CD8-positive, alpha-beta memory T cell (primary cell): ENCODE measurements around the gene CLEC20A. TPM values are rescaled to one million over a fixed set of nuclear protein-coding genes. Genes with fewer than 3 reads are reported as not detected.
A peak's percentile ranks its signal among the peaks of the same experiment; 100 is the strongest.

Experiments
- CTCF ChIA-PET: fragments of 350-600 bp; sonication (Branson Sonifier 250); formaldehyde crosslinking; loops from one replicate; lab custom pipeline; 2021; ENCODE audit warnings: antibody characterized with exemption; lab: Charles Lee
- POLR2A ChIA-PET: fragments of 350-600 bp; sonication (Branson Sonifier 250); formaldehyde crosslinking; loops from one replicate; lab custom pipeline; 2021; ENCODE audit warnings: antibody characterized with exemption; lab: Charles Lee
- DNase-seq, 5 donors: peaks; one replicate each; pipeline versions ENCODE4 v3.0.0 to v3.0.0-alpha.2; 2020 to 2022; ENCODE audit warnings: mixed read lengths in 1 of 5
- H3K27ac ChIP-seq: one replicate; pipeline ENCODE4 v1.7.0; 2013; ENCODE audit warnings: low read depth, mild to moderate bottlenecking, low read length, moderate library complexity
- H3K27me3 ChIP-seq: 2 replicates; pipeline ENCODE4 v1.7.0; 2013; ENCODE audit warnings: low read length, mild to moderate bottlenecking; ENCODE audit not compliant: insufficient read depth, poor library complexity, severe bottlenecking
- H3K36me3 ChIP-seq: 2 replicates; pipeline ENCODE4 v1.7.0; 2013; ENCODE audit warnings: mild to moderate bottlenecking, low read length, moderate library complexity; ENCODE audit not compliant: insufficient read depth
- H3K4me1 ChIP-seq: 2 replicates; pipeline ENCODE4 v1.7.0; 2013; ENCODE audit warnings: mild to moderate bottlenecking, low read length, moderate library complexity; ENCODE audit not compliant: insufficient read depth
- H3K4me3 ChIP-seq: 2 replicates; pipeline ENCODE4 v1.7.0; 2013; ENCODE audit warnings: mild to moderate bottlenecking, low read length
- H3K9me3 ChIP-seq: 2 replicates; pipeline ENCODE4 v1.7.0; 2013; ENCODE audit warnings: mild to moderate bottlenecking, low read length
- H3K27ac Mint-ChIP-seq, 8 donors: one replicate each; pipeline ENCODE4 v1.8.0; 2020 to 2021; ENCODE audit warnings: mixed read lengths in 8 of 8, mild to moderate bottlenecking in 6 of 8, inconsistent platforms in 3 of 8, moderate library complexity in 3 of 8
- H3K27me3 Mint-ChIP-seq, 2 donors: one replicate each; pipeline ENCODE4 v1.8.0; 2020 to 2021; ENCODE audit warnings: mixed read lengths in 2 of 2, mild to moderate bottlenecking in 1 of 2, moderate library complexity in 1 of 2
- H3K36me3 Mint-ChIP-seq, 3 donors: one replicate each; pipeline ENCODE4 v1.8.0; 2020 to 2021; ENCODE audit warnings: mixed read lengths in 3 of 3, inconsistent platforms in 1 of 3, mild to moderate bottlenecking in 1 of 3
- H3K4me1 Mint-ChIP-seq, 3 donors: one replicate each; pipeline ENCODE4 v1.8.0; 2020 to 2021; ENCODE audit warnings: mixed read lengths in 3 of 3, inconsistent platforms in 1 of 3, mild to moderate bottlenecking in 1 of 3
- H3K4me3 Mint-ChIP-seq, 7 donors: one replicate each; pipeline ENCODE4 v1.8.0; 2020 to 2021; ENCODE audit warnings: mixed read lengths in 7 of 7, mild to moderate bottlenecking in 6 of 7, moderate library complexity in 4 of 7, inconsistent platforms in 2 of 7
- H3K9me3 Mint-ChIP-seq, 5 donors: one replicate each; pipeline ENCODE4 v1.8.0; 2020 to 2022; ENCODE audit warnings: mixed read lengths in 5 of 5, mild to moderate bottlenecking in 3 of 5, moderate library complexity in 2 of 5, inconsistent platforms in 1 of 5
- polyA plus RNA-seq: library from polyadenylated mRNA; unstranded; fragments of 300-500 nt; fragmentation: Illumina TruSeq; gene quantifications from one replicate; pipeline ENCODE4 v1.2.3, GENCODE V29; 2021
- total RNA-seq, 2 experiments: library from RNA; stranded (reverse); gene quantifications; one replicate each; pipeline ENCODE4 v1.2.3, GENCODE V29; 2021

The CLEC20A gene
- total RNA-seq (not detected), polyA plus RNA-seq (not detected)

- Mint-ChIP-seq H3K4me3 (no peak within 1 kb of the TSS), H3K36me3 (no peaks in the 10 kb centered on the region), H3K4me1 (peaks cover 0 to 2% (median 0%) of the 10 kb centered on the region in 3 donors), H3K27me3 (peaks cover 3 to 5% of the 10 kb centered on the region in 2 donors), H3K27ac (no peak within 1 kb of the TSS), H3K9me3 (no peaks in the 10 kb centered on the region)
- no peaks in the 10 kb centered on the region for H3K4me1 ChIP-seq
- H3K9me3 ChIP-seq = no peaks in the 10 kb centered on the region
- ChIA-PET POLR2A (no interaction called here), CTCF (no interaction called here)
- H3K36me3 ChIP-seq = no peaks in the 10 kb centered on the region
- no peak for DNase-seq
- no peak within 1 kb of the TSS for H3K4me3 ChIP-seq
- H3K27me3 ChIP-seq = no peaks in the 10 kb centered on the region
- H3K27ac ChIP-seq = no peak within 1 kb of the TSS
Observed at GRCh38 chr1:178496410-178497135, at the start of gene CLEC20A. TSS of gene CLEC20A (minus strand) at chr1:178496964. CDS start at chr1:178496939, 25 bp downstream.

GRCh38 chr1:178544531-178544930 lies 47.8 kb upstream of the CLEC20A start:
- Mint-ChIP-seq H3K9me3 (no peaks in the 10 kb centered on the region), H3K27me3 (no peaks in the 10 kb centered on the region), H3K4me3 (peak overlapping the region in 5 of 7 donors; percentile 44 to 97 (median 64)), H3K27ac (peak overlapping the region in 1 of 8 donors; percentile 14), H3K4me1 (peaks cover 5 to 27% (median 17%) of the 10 kb centered on the region in 3 donors), H3K36me3 (peaks cover 0 to 7% (median 0%) of the 10 kb centered on the region in 3 donors)
- Histone ChIP-seq H3K27me3 (no peaks in the 10 kb centered on the region), H3K9me3 (no peaks in the 10 kb centered on the region), H3K27ac (no peak overlapping the region), H3K4me3 (no peak overlapping the region), H3K4me1 (peaks cover 11% of the 10 kb centered on the region), H3K36me3 (no peaks in the 10 kb centered on the region)
- CTCF ChIA-PET = no interaction called here
- no peak for DNase-seq
- POLR2A ChIA-PET = no interaction called here

GRCh38 chr1:178543290-178543607 lies 46.5 kb upstream of the CLEC20A start:
- peaks cover 5 to 27% (median 17%) of the 10 kb centered on the region in 3 donors for H3K4me1 Mint-ChIP-seq
- peaks cover 11% of the 10 kb centered on the region for H3K4me1 ChIP-seq
- no peak overlapping the region for H3K27ac ChIP-seq
- no peaks in the 10 kb centered on the region for H3K9me3 Mint-ChIP-seq
- H3K4me3 Mint-ChIP-seq = peak overlapping the region; percentile 92 to 98 (median 92)
- H3K4me3 ChIP-seq = peak overlapping the region; percentile 92
- CTCF ChIA-PET = interaction anchor here (1.4 to 4.4 kb wide), 4 partner anchors 10 to 460 kb away, joined by 3 to 23 read pairs (median 8); no protein-coding TSS in a partner anchor
- POLR2A ChIA-PET = interaction anchor here (0.7 kb wide), 1 partner anchor 750 kb away, joined by 3 read pairs; the partner anchor contains the start of gene SOAT1
- peak overlapping the region in 6 of 8 donors; percentile 15 to 88 (median 77) for H3K27ac Mint-ChIP-seq
- no peak for DNase-seq
- peaks cover 0 to under 1% of the 10 kb centered on the region in 2 donors for H3K27me3 Mint-ChIP-seq
- peaks cover 0 to 5% (median 0%) of the 10 kb centered on the region in 3 donors for H3K36me3 Mint-ChIP-seq
- H3K36me3 ChIP-seq = no peaks in the 10 kb centered on the region
- no peaks in the 10 kb centered on the region for H3K27me3 ChIP-seq
- H3K9me3 ChIP-seq = no peaks in the 10 kb centered on the region

GRCh38 chr1:178542554-178543289 lies 46.0 kb upstream of the CLEC20A start:
- H3K9me3 ChIP-seq = no peaks in the 10 kb centered on the region
- H3K27ac ChIP-seq = peak overlapping the region; percentile 43
- peaks cover 11% of the 10 kb centered on the region for H3K4me1 ChIP-seq
- H3K4me3 ChIP-seq = peak overlapping the region; percentile 92
- Mint-ChIP-seq H3K4me1 (peaks cover 5 to 27% (median 17%) of the 10 kb centered on the region in 3 donors), H3K27me3 (peaks cover 0 to 4% of the 10 kb centered on the region in 2 donors), H3K36me3 (peaks cover 0 to 5% (median 0%) of the 10 kb centered on the region in 3 donors), H3K4me3 (peak overlapping the region; percentile 92 to 98 (median 92)), H3K9me3 (no peaks in the 10 kb centered on the region), H3K27ac (peak overlapping the region; percentile 36 to 94 (median 84))
- H3K36me3 ChIP-seq = no peaks in the 10 kb centered on the region
- no peaks in the 10 kb centered on the region for H3K27me3 ChIP-seq
- peak; percentile 73 to 85 (median 80) for DNase-seq
- CTCF ChIA-PET = interaction anchor here (0.9 to 4.4 kb wide), 7 partner anchors 10 to 465 kb away, joined by 3 to 23 read pairs (median 4); no protein-coding TSS in a partner anchor
- POLR2A ChIA-PET = interaction anchor here (0.5 to 0.7 kb wide), 2 partner anchors 10 to 751 kb away, joined by 3 read pairs; partner anchors contain the start of gene SOAT1

DNA sequence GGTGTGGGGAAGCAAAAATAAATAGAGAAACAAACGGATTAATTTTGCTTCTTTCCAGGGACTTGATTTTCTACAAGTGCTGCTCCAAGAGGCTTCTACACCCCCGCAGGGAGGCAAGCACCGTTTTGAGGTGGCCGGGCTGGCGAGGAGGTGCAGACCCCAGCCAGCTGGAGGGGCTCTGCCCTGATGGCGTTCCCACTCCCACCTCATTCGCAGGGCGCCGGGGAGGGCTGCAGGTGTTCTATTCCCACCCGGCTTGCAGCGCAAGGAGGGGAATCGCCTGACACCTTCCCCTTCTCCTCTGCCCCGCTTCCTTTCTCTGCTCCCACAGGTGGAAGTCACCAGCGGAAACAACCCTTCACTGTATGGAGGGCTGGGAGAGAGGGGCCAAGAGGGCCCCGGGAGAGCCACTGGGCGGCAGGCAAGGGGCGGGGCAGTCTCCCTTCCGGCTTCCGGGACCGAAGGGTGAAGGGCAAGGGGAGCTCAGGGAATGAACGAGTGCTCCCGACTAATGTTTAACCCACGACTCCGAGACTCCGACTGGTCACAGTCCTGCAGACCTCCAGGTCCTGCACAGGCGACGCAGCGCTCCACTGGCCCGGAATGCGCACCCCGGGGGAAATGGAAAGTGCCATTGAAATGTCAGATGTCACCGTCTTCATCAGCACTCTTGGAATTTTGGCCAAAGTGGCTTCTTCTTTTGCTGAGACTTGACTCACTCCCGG lies 45.2 kb upstream of the CLEC20A start:
- CTCF ChIA-PET = interaction anchor here (0.6 to 4.4 kb wide), 6 partner anchors 10 to 795 kb away, joined by 3 to 23 read pairs (median 4); no protein-coding TSS in a partner anchor
- peaks cover 5 to 27% (median 17%) of the 10 kb centered on the region in 3 donors for H3K4me1 Mint-ChIP-seq
- peak in 3 of 5 donors; percentile 6 to 62 (median 31) for DNase-seq

DNA sequence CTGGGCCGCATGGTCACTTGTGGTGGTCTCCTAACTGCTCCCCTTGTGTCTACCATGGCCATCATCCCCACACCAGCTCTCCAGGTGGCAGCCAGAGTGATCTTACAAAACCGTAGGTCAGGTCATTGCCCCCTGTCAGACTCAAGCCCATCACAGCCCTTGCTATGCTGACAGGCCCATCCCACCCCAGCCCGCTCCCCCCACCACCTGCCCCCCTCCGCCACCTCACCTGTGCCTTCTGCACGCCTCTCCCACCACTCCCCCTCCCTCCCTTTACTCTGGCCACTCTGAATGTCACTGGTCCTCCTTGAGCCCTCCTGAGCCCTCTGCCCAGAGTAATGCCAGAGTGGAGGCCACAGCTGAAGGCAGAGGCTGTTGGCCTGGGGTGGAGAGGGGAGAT lies 44.6 kb upstream of the CLEC20A start:
- Histone ChIP-seq H3K27ac (no peak overlapping the region), H3K27me3 (no peaks in the 10 kb centered on the region), H3K9me3 (no peaks in the 10 kb centered on the region), H3K36me3 (no peaks in the 10 kb centered on the region), H3K4me3 (no peak overlapping the region), H3K4me1 (peaks cover 11% of the 10 kb centered on the region)
- no peak for DNase-seq
- H3K4me1 Mint-ChIP-seq = peaks cover 5 to 27% (median 17%) of the 10 kb centered on the region in 3 donors
- ChIA-PET POLR2A (no interaction called here), CTCF (interaction anchor here (1.1 to 4.4 kb wide), 3 partner anchors 9 to 462 kb away, joined by 4 to 23 read pairs (median 8); no protein-coding TSS in a partner anchor)
- H3K4me3 Mint-ChIP-seq = peak overlapping the region; percentile 92 to 98 (median 92)
- H3K36me3 Mint-ChIP-seq = peaks cover 0 to 5% (median 0%) of the 10 kb centered on the region in 3 donors
- H3K27me3 Mint-ChIP-seq = peaks cover 0 to 4% of the 10 kb centered on the region in 2 donors
- H3K27ac Mint-ChIP-seq = peak overlapping the region in 4 of 8 donors; percentile 22 to 94 (median 82)
- H3K9me3 Mint-ChIP-seq = no peaks in the 10 kb centered on the region

More for the DNA sequence above, 45.2 kb upstream of the CLEC20A start:
- H3K27ac Mint-ChIP-seq = peak overlapping the region; percentile 36 to 94 (median 80)
- H3K27ac ChIP-seq = peak overlapping the region; percentile 43
- peaks cover 11% of the 10 kb centered on the region for H3K4me1 ChIP-seq
- peaks cover 0 to 5% (median 0%) of the 10 kb centered on the region in 3 donors for H3K36me3 Mint-ChIP-seq
- H3K36me3 ChIP-seq = no peaks in the 10 kb centered on the region
- no peaks in the 10 kb centered on the region for H3K9me3 Mint-ChIP-seq
- H3K9me3 ChIP-seq = no peaks in the 10 kb centered on the region
- H3K27me3 ChIP-seq = no peaks in the 10 kb centered on the region
- peak overlapping the region; percentile 92 to 98 (median 92) for H3K4me3 Mint-ChIP-seq
- H3K27me3 Mint-ChIP-seq = peaks cover 0 to 4% of the 10 kb centered on the region in 2 donors
- POLR2A ChIA-PET = interaction anchor here (0.5 kb wide), 1 partner anchor 9 kb away, joined by 3 read pairs; no protein-coding TSS in a partner anchor
- peak overlapping the region; percentile 92 for H3K4me3 ChIP-seq

DNA sequence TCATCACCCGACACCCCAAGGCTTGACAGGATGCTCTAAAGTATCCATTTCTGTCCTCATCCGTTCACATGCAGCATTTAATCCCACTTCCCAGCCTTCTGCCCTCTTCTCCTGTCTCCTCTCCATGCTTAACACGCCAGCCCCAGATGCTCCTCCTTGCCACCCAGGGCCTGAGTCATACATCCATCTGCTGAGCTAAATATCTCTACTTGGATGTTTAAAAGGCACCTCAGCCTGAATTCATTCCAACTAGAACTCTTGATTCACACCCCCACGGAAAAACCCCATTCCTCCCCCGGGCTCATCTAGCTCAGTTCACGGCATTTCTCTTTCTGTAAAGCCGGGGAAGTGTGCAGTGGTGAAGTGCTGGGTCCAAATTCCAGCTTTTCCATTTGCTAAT lies 43.9 kb upstream of the CLEC20A start:
- CTCF ChIA-PET = interaction anchor here (1.6 to 4.4 kb wide), 3 partner anchors 9 to 462 kb away, joined by 4 to 23 read pairs (median 8); no protein-coding TSS in a partner anchor
- Histone ChIP-seq H3K9me3 (no peaks in the 10 kb centered on the region), H3K27me3 (no peaks in the 10 kb centered on the region), H3K36me3 (no peaks in the 10 kb centered on the region), H3K4me1 (peaks cover 11% of the 10 kb centered on the region), H3K27ac (no peak overlapping the region), H3K4me3 (no peak overlapping the region)
- no peak for DNase-seq
- H3K9me3 Mint-ChIP-seq = no peaks in the 10 kb centered on the region
- H3K27me3 Mint-ChIP-seq = peaks cover 0 to 5% of the 10 kb centered on the region in 2 donors
- peaks cover 3 to 24% (median 17%) of the 10 kb centered on the region in 3 donors for H3K4me1 Mint-ChIP-seq
- H3K36me3 Mint-ChIP-seq = peaks cover 0 to 4% (median 0%) of the 10 kb centered on the region in 3 donors
- H3K27ac Mint-ChIP-seq = peak overlapping the region in 2 of 8 donors; percentile 21 to 28
- POLR2A ChIA-PET = no interaction called here
- H3K4me3 Mint-ChIP-seq = peak overlapping the region; percentile 3 to 98 (median 69)
